ENCODE measurements around the gene DEXI.

Gene DEXI

GRCh38 chr16:10961231-10961630 lies 19.0 kb upstream of the DEXI start:
- Histone ChIP-seq H3K4me1 (peaks cover 9% of the 10 kb centered on the region), H3K9me3 (no peaks in the 10 kb centered on the region), H3K4me3 (ENCODE audit: low read depth, low read length) (no peak overlapping the region), H3K27me3 (no peaks in the 10 kb centered on the region), H3K36me3 (peaks cover 14% of the 10 kb centered on the region)
- no peak for DNase-seq
- no peak for TF ChIP-seq CTCF (IDR thresholded peaks at IDR 0.05; ENCODE audit: low read depth, low read length)

GRCh38 chr16:10959161-10959560 lies 16.9 kb upstream of the DEXI start:
- Histone ChIP-seq H3K27me3 (no peaks in the 10 kb centered on the region), H3K4me3 (ENCODE audit: low read depth, low read length) (no peak overlapping the region), H3K4me1 (peaks cover 13% of the 10 kb centered on the region), H3K36me3 (peaks cover 14% of the 10 kb centered on the region), H3K9me3 (no peaks in the 10 kb centered on the region)
- TF ChIP-seq CTCF (IDR thresholded peaks at IDR 0.05; ENCODE audit: low read depth, low read length) = no peak
- DNase-seq = no peak

- no peak for TF ChIP-seq CTCF (IDR thresholded peaks at IDR 0.05; ENCODE audit: low read depth, low read length)
- H3K4me3 ChIP-seq (ENCODE audit: low read depth, low read length) = no peak overlapping the region
- H3K27me3 ChIP-seq = no peaks in the 10 kb centered on the region
- H3K36me3 ChIP-seq = peaks cover 5% of the 10 kb centered on the region
- H3K4me1 ChIP-seq = peaks cover 12% of the 10 kb centered on the region
- no peaks in the 10 kb centered on the region for H3K9me3 ChIP-seq
- peak; percentile 36 for DNase-seq
These were observed 15.7 kb upstream of the DEXI start for GRCh38 chr16:10957771-10958482.

GRCh38 chr16:10954903-10955302 lies 12.6 kb upstream of the DEXI start:
- TF ChIP-seq CTCF (IDR thresholded peaks at IDR 0.05; ENCODE audit: low read depth, low read length) = no peak
- H3K9me3 ChIP-seq = no peaks in the 10 kb centered on the region
- no peak for DNase-seq
- H3K27me3 ChIP-seq = no peaks in the 10 kb centered on the region
- no peak overlapping the region for H3K4me3 ChIP-seq (ENCODE audit: low read depth, low read length)
- peaks cover 19% of the 10 kb centered on the region for H3K4me1 ChIP-seq
- H3K36me3 ChIP-seq = peaks cover 5% of the 10 kb centered on the region

GRCh38 chr16:10951026-10951425 lies 8.8 kb upstream of the DEXI start:
- no peak for DNase-seq
- Histone ChIP-seq H3K36me3 (no peaks in the 10 kb centered on the region; the same call in 1 of the 2 replicates), H3K9me3 (no peaks in the 10 kb centered on the region), H3K27me3 (no peaks in the 10 kb centered on the region), H3K4me3 (ENCODE audit: low read depth, low read length) (no peak overlapping the region), H3K4me1 (peaks cover 12% of the 10 kb centered on the region)
- no peak for TF ChIP-seq CTCF (IDR thresholded peaks at IDR 0.05; ENCODE audit: low read depth, low read length)

- no peaks in the 10 kb centered on the region; the same call in 1 of the 2 replicates for H3K36me3 ChIP-seq
- no peak for DNase-seq
- H3K9me3 ChIP-seq = no peaks in the 10 kb centered on the region
- H3K27me3 ChIP-seq = no peaks in the 10 kb centered on the region
- no peak for TF ChIP-seq CTCF (IDR thresholded peaks at IDR 0.05; ENCODE audit: low read depth, low read length)
- no peak overlapping the region for H3K4me3 ChIP-seq (ENCODE audit: low read depth, low read length)
- peaks cover 12% of the 10 kb centered on the region for H3K4me1 ChIP-seq
These were observed 8.1 kb upstream of the DEXI start for GRCh38 chr16:10950393-10950792.
